Fibroblast of skin of right quadriceps (primary cell): ENCODE data around the gene BCKDHB.

Experiments used
- DNase-seq: peaks from one replicate; pipeline ENCODE4 v3.0.0-alpha.2; 2013

BCKDHB gene

GRCh38 chr6:80154160-80154559 is 47.7 kb downstream of the BCKDHB start:
- DNase-seq, result no peak

GRCh38 chr6:80156221-80156620 is 49.8 kb downstream of the BCKDHB start:
- DNase-seq, result no peak

GRCh38 chr6:80158478-80158989 is 52.1 kb downstream of the BCKDHB start:
- no peak for DNase-seq

GRCh38 chr6:80161434-80161833 is 55.0 kb downstream of the BCKDHB start:
- no peak for DNase-seq

- peak; percentile 84 for DNase-seq
These were observed 57.3 kb downstream of the BCKDHB start for GRCh38 chr6:80163754-80164187.

- DNase-seq, result peak; percentile 29
These were observed 58.7 kb downstream of the BCKDHB start for GRCh38 chr6:80165143-80165542.

GRCh38 chr6:80165819-80166218 is 59.3 kb downstream of the BCKDHB start:
- DNase-seq, result no peak

GRCh38 chr6:80170433-80170832 is 64.0 kb downstream of the BCKDHB start:
- no peak for DNase-seq

- DNase-seq, result no peak
These were observed 66.9 kb downstream of the BCKDHB start for GRCh38 chr6:80173411-80173810.

- peak; percentile 89 for DNase-seq
These were observed 68.6 kb downstream of the BCKDHB start for GRCh38 chr6:80174900-80175572.

- DNase-seq, result no peak
These were observed 73.2 kb downstream of the BCKDHB start for GRCh38 chr6:80179695-80180094.

- no peak for DNase-seq
These were observed 75.0 kb downstream of the BCKDHB start for GRCh38 chr6:80181352-80182081.

- DNase-seq, result peak; percentile 82
These were observed 75.8 kb downstream of the BCKDHB start for GRCh38 chr6:80182308-80182707.

- DNase-seq, result peak; percentile 20
These were observed 76.7 kb downstream of the BCKDHB start for GRCh38 chr6:80183019-80183795.

GRCh38 chr6:80185492-80185891 is 79.0 kb downstream of the BCKDHB start:
- no peak for DNase-seq

GRCh38 chr6:80186082-80186481 is 79.6 kb downstream of the BCKDHB start:
- no peak for DNase-seq

GRCh38 chr6:80196906-80197305 is 90.4 kb downstream of the BCKDHB start:
- DNase-seq, result no peak

GRCh38 chr6:80197474-80197873 is 91.0 kb downstream of the BCKDHB start:
- no peak for DNase-seq

- DNase-seq, result no peak
These were observed 91.5 kb downstream of the BCKDHB start for GRCh38 chr6:80197986-80198385.

- no peak for DNase-seq
These were observed 96.8 kb downstream of the BCKDHB start for GRCh38 chr6:80203283-80203682.

- no peak for DNase-seq
These were observed 98.9 kb downstream of the BCKDHB start for GRCh38 chr6:80205404-80205803.

GRCh38 chr6:80206758-80207157 is 100.3 kb downstream of the BCKDHB start:
- DNase-seq, result no peak

- DNase-seq, result no peak
These were observed 103.0 kb downstream of the BCKDHB start for GRCh38 chr6:80209430-80209829.

- DNase-seq, result peak; percentile 31
These were observed 104.1 kb downstream of the BCKDHB start for GRCh38 chr6:80210618-80211017.
